H9 (cell line): ENCODE data around the gene SLC7A6. TPM values are rescaled to one million over a fixed set of nuclear protein-coding genes. Genes with fewer than 3 reads are reported as not detected.

Experiments used
- DNase-seq: peaks from one replicate; pipeline ENCODE4 v3.0.0-alpha.2; 2017
- H2AFZ ChIP-seq: one replicate; pipeline ENCODE4 v1.6.1; 2013; ENCODE audit warnings: mild to moderate bottlenecking, low read length, control low read depth, moderate library complexity
- H2AK5ac ChIP-seq: 2 replicates; pipeline ENCODE4 v1.6.1; 2013; ENCODE audit warnings: low read length, control low read depth, mixed read lengths; ENCODE audit not compliant: insufficient read length
- H2BK120ac ChIP-seq: one replicate; pipeline ENCODE4 v1.6.1; 2013; ENCODE audit warnings: low read depth, mild to moderate bottlenecking, low read length, control low read depth, inconsistent platforms; ENCODE audit not compliant: poor library complexity, severe bottlenecking
- H2BK12ac ChIP-seq: 2 replicates; pipeline ENCODE4 v1.6.1; 2013; ENCODE audit warnings: low read length, control low read depth, mixed read lengths, low read depth; ENCODE audit not compliant: insufficient read length
- H2BK15ac ChIP-seq: 2 replicates; pipeline ENCODE4 v1.6.1; 2013; ENCODE audit warnings: low read depth, low read length, control low read depth
- H2BK20ac ChIP-seq: one replicate; pipeline ENCODE4 v1.6.1; 2013; ENCODE audit warnings: low read depth, mild to moderate bottlenecking, low read length, control low read depth, inconsistent platforms; ENCODE audit not compliant: poor library complexity, severe bottlenecking
- H2BK5ac ChIP-seq: 2 replicates; pipeline ENCODE4 v1.6.1; 2013; ENCODE audit warnings: low read length, control low read depth, mixed read lengths; ENCODE audit not compliant: insufficient read length
- H3K14ac ChIP-seq: 2 replicates; pipeline ENCODE4 v1.6.1; 2013; ENCODE audit warnings: low read length, control low read depth; ENCODE audit not compliant: insufficient read depth
- H3K18ac ChIP-seq: 2 replicates; pipeline ENCODE4 v1.6.1; 2013; ENCODE audit warnings: low read depth, mild to moderate bottlenecking, mixed read lengths, low read length, control low read depth; ENCODE audit not compliant: insufficient read length
- H3K23ac ChIP-seq: 2 replicates; pipeline ENCODE4 v1.6.1; 2013; ENCODE audit warnings: low read length, control low read depth, mixed read lengths, low read depth; ENCODE audit not compliant: insufficient read length
- H3K23me2 ChIP-seq: 2 replicates; pipeline ENCODE4 v1.6.1; 2013; ENCODE audit warnings: low read depth, mild to moderate bottlenecking, mixed read lengths, low read length, control low read depth; ENCODE audit not compliant: insufficient read length, poor library complexity, severe bottlenecking
- H3K27ac ChIP-seq: 2 replicates; pipeline ENCODE4 v1.5.1; 2013; ENCODE audit warnings: low read length, control low read depth, mixed read lengths, low read depth; ENCODE audit not compliant: insufficient read length
- H3K27me3 ChIP-seq: 2 replicates; pipeline ENCODE4 v1.6.1; 2013; ENCODE audit warnings: low read length, control low read depth, inconsistent platforms; ENCODE audit not compliant: insufficient read depth
- H3K4ac ChIP-seq: 2 replicates; pipeline ENCODE4 v1.6.1; 2013; ENCODE audit warnings: low read depth, mild to moderate bottlenecking, control low read depth, inconsistent platforms, low read length, moderate library complexity
- H3K4me1 ChIP-seq: 2 replicates; pipeline ENCODE4 v1.6.1; 2013; ENCODE audit warnings: low read length, control low read depth, inconsistent platforms; ENCODE audit not compliant: insufficient read depth
- H3K4me2 ChIP-seq: 2 replicates; pipeline ENCODE4 v1.6.1; 2013; ENCODE audit warnings: low read length, control low read depth, mixed read lengths; ENCODE audit not compliant: insufficient read length, insufficient read depth
- H3K56ac ChIP-seq: 2 replicates; pipeline ENCODE4 v1.6.1; 2013; ENCODE audit warnings: low read depth, mild to moderate bottlenecking, mixed read lengths, low read length, control low read depth; ENCODE audit not compliant: insufficient read length
- H3K79me1 ChIP-seq: 2 replicates; pipeline ENCODE4 v1.6.1; 2013; ENCODE audit warnings: low read depth, mild to moderate bottlenecking, moderate library complexity, low read length, control low read depth, inconsistent platforms; ENCODE audit not compliant: insufficient read depth, poor library complexity, severe bottlenecking
- H3K79me2 ChIP-seq: 2 replicates; pipeline ENCODE4 v1.6.1; 2013; ENCODE audit warnings: low read length, control low read depth, inconsistent platforms; ENCODE audit not compliant: insufficient read depth
- H3K9ac ChIP-seq: 2 replicates; pipeline ENCODE4 v1.6.1; 2013; ENCODE audit warnings: low read length, control low read depth, mixed read lengths; ENCODE audit not compliant: insufficient read length; ENCODE audit errors: extremely low read depth
- H3K9me3 ChIP-seq: one replicate; pipeline ENCODE4 v1.6.1; 2013; ENCODE audit warnings: low read depth, low read length, inconsistent platforms; ENCODE audit not compliant: control insufficient read depth
- H3T11ph ChIP-seq: one replicate; pipeline ENCODE4 v1.6.1; 2013; ENCODE audit warnings: mild to moderate bottlenecking, low read length, control low read depth, inconsistent platforms
- H4K20me1 ChIP-seq: one replicate; pipeline ENCODE4 v1.6.1; 2013; ENCODE audit not compliant: control insufficient read depth, insufficient read length, insufficient read depth
- H4K5ac ChIP-seq: 2 replicates; pipeline ENCODE4 v1.6.1; 2013; ENCODE audit warnings: low read depth, mild to moderate bottlenecking, mixed read lengths, low read length, control low read depth; ENCODE audit not compliant: insufficient read length
- H4K8ac ChIP-seq: replicated peaks from 2 replicates; pipeline ENCODE4 v1.6.1; 2013; ENCODE audit warnings: low read length, control low read depth, mixed read lengths, low read depth; ENCODE audit not compliant: insufficient read length
- H4K91ac ChIP-seq: 2 replicates; pipeline ENCODE4 v1.6.1; 2013; ENCODE audit warnings: low read depth, mild to moderate bottlenecking, moderate library complexity, mixed read lengths, low read length, control low read depth; ENCODE audit not compliant: insufficient read length
- H3K27ac Mint-ChIP-seq, 3 experiments: 2 replicates in 2 of 3; 3 replicates in 1 of 3; pipeline ENCODE4 v1.8.0; 2020 to 2021; ENCODE audit warnings: mixed read lengths in 3 of 3, mild to moderate bottlenecking in 1 of 3, moderate library complexity in 1 of 3
- H3K27me3 Mint-ChIP-seq: 2 replicates; pipeline ENCODE4 v1.8.0; 2021; ENCODE audit warnings: low read depth, mild to moderate bottlenecking, moderate library complexity, mixed read lengths
- H3K36me3 Mint-ChIP-seq, 3 experiments: 2 replicates in 2 of 3; 3 replicates in 1 of 3; pipeline ENCODE4 v1.8.0; 2020 to 2021; ENCODE audit warnings: low read depth in 3 of 3, mixed read lengths in 3 of 3; ENCODE audit not compliant: insufficient read depth in 1 of 3
- H3K4me1 Mint-ChIP-seq, 2 experiments: 2 replicates each; pipeline ENCODE4 v1.8.0; 2020; ENCODE audit warnings: mixed read lengths in 2 of 2
- H3K4me3 Mint-ChIP-seq, 2 experiments: 2 replicates in 1 of 2; 3 replicates in 1 of 2; pipeline ENCODE4 v1.8.0; 2020 to 2021; ENCODE audit warnings: mild to moderate bottlenecking in 2 of 2, mixed read lengths in 2 of 2, moderate library complexity in 1 of 2
- H3K9me3 Mint-ChIP-seq, 2 experiments: 2 replicates in 1 of 2; 3 replicates in 1 of 2; pipeline ENCODE4 v1.8.0; 2020; ENCODE audit warnings: mild to moderate bottlenecking in 2 of 2, mixed read lengths in 2 of 2, moderate library complexity in 1 of 2
- CTCF ChIP-seq: fragments of 200-600 bp; sonication (generic); conservative IDR thresholded peaks from 3 replicates; pipeline ENCODE4 v1.8.0; 2021; ENCODE audit warnings: antibody characterized with exemption, mild to moderate bottlenecking
- WGBS: extraction: QIAGEN DNeasy Blood & Tissue Kit; methylation state at CpG from one replicate; pipeline ENCODE4 v1.1.7; 2013; ENCODE audit warnings: missing lambda C conversion rate, low lambda C conversion rate, mixed read lengths; ENCODE audit not compliant: insufficient read length; ENCODE audit errors: extremely low coverage; 5-methylcytosine and 5-hydroxymethylcytosine counted together
- total RNA-seq: library from RNA; stranded (reverse); gene quantifications from 2 replicates; pipeline ENCODE4 v1.2.1, GENCODE V29; 2021

Gene SLC7A6
- total RNA-seq, 1 experiment from 2014 or later = 21.1 TPM

- Histone ChIP-seq H3K79me1 (no peaks in the 10 kb centered on the region), H3K9me3 (peaks cover 5% of the 10 kb centered on the region), H3K23ac (no peak overlapping the region), H3K56ac (no peak overlapping the region), H4K20me1 (peaks cover 2% of the 10 kb centered on the region), H3K14ac (no peak overlapping the region), H4K5ac (no peak overlapping the region), H3K23me2 (no peaks in the 10 kb centered on the region), H2BK20ac (no peak overlapping the region), H3K18ac (no peak overlapping the region), H2BK12ac (no peak overlapping the region), H2AK5ac (no peak overlapping the region), H3K27me3 (no peaks in the 10 kb centered on the region), H4K91ac (no peak overlapping the region), H3T11ph (no peak overlapping the region), H2BK5ac (no peak overlapping the region), H4K8ac (no peak overlapping the region), H3K4me2 (no peak overlapping the region), H2BK120ac (no peak overlapping the region), H2BK15ac (no peak overlapping the region), H3K27ac (no peak overlapping the region), H3K79me2 (0 out of 2 replicates have a peak, but pooled peaks cover 2% of the 10 kb centered on the region), H3K9ac (no peak overlapping the region), H3K4ac (no peak overlapping the region), H2AFZ (no peak overlapping the region), H3K4me1 (no peaks in the 10 kb centered on the region)
- Mint-ChIP-seq H3K27me3 (no peaks in the 10 kb centered on the region; the same call in 1 of the 2 replicates), H3K27ac (no peak overlapping the region), H3K4me3 (no peak overlapping the region), H3K4me1 (peaks cover 4 to 10% of the 10 kb centered on the region in 2 experiments; a peak in 3 of 4 replicates), H3K36me3 (peaks cover 21 to 54% (median 22%) of the 10 kb centered on the region in 3 experiments; a peak in 6 of 7 replicates), H3K9me3 (no peaks in the 10 kb centered on the region)
- DNase-seq = no peak
- no peak for TF ChIP-seq CTCF
- WGBS = no CpG with 5 or more reads among the region's 5 CpGs
These were observed 28.1 kb downstream of the SLC7A6 start for GRCh38 chr16:68292425-68292824.
